Breast epithelium (tissue), 3 donors: Measurements from ENCODE around the gene TMEFF2.

Source experiments
- CTCF ChIP-seq, 3 donors: fragments of 450-650 bp; IDR thresholded peaks; one replicate each; pipeline ENCODE4 v1.5.1; 2016 to 2017; ENCODE audit warnings: antibody characterized with exemption in 3 of 3, mild to moderate bottlenecking in 3 of 3, moderate library complexity in 3 of 3
- POLR2A ChIP-seq: fragments of 450-650 bp; IDR thresholded peaks from one replicate; pipeline ENCODE4 v1.6.1; 2016; ENCODE audit warnings: antibody characterized with exemption, mild to moderate bottlenecking, moderate library complexity
- POLR2AphosphoS5 ChIP-seq, 3 donors: sonication (generic); formaldehyde crosslinking; IDR thresholded peaks; one replicate each; pipeline ENCODE4 v1.6.1; 2017; ENCODE audit warnings: antibody characterized with exemption in 3 of 3

DNA sequence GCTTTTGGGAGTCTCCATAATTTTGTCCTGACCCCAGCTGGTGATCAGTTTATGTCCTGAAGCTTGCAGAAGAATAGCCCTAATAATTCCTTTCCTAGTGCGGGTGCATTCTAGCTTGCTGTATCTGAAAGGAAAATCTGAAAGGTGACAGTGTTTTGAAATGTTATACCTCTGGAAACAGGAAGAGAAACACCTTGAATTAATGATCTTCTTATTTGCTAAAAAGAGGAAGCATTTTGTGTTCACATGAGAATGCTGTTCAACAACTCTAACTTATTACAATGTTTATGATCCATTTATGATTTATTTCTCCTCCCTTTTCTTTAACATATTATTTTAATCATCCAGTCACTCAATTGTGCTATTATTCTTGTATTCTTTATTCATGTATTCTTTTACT is 280.9 kb downstream of the TMEFF2 start:
- TF ChIP-seq CTCF (IDR thresholded peaks at IDR 0.05): no peak
- no peak for TF ChIP-seq POLR2A
- TF ChIP-seq POLR2AphosphoS5 (IDR thresholded peaks at IDR 0.05): no peak
